ENCODE data around the gene VGF.

The VGF gene

DNA sequence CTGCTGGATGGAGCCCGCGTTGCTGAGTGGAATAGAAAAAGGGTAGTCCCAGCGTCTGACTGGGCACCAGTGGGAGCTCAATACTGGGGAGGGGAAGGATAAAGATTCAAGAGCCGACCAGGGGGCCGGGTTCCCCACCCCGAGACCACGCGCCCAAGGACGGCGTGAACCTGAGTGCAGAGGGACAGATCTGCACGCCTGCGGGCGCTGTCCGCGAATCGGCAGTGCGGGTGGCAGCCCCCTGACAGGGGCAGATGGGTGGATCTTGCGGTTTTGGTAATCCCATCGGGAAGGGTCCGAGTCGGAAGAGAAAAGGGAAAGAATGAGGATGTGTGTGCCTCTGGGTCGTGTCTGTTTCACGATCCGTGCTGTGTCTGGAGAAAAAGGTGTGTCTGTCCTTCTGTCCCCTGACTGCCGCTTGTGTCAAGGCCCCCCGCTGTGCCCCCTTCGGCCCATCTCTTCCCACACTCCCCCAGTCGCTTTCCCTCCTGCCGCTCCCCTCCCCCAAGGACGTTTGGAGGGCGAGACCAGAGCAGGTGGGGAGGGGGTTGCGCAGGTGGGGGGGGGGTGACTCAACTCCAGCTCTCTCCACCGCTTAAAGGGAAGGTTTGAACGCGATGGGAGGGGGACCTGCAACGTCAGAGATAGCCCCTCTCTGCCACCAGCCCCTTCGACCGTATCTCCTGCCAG, 734 bp upstream of the VGF start:
- no peak for DNase-seq (ENCODE audit: low spot score)

DNA sequence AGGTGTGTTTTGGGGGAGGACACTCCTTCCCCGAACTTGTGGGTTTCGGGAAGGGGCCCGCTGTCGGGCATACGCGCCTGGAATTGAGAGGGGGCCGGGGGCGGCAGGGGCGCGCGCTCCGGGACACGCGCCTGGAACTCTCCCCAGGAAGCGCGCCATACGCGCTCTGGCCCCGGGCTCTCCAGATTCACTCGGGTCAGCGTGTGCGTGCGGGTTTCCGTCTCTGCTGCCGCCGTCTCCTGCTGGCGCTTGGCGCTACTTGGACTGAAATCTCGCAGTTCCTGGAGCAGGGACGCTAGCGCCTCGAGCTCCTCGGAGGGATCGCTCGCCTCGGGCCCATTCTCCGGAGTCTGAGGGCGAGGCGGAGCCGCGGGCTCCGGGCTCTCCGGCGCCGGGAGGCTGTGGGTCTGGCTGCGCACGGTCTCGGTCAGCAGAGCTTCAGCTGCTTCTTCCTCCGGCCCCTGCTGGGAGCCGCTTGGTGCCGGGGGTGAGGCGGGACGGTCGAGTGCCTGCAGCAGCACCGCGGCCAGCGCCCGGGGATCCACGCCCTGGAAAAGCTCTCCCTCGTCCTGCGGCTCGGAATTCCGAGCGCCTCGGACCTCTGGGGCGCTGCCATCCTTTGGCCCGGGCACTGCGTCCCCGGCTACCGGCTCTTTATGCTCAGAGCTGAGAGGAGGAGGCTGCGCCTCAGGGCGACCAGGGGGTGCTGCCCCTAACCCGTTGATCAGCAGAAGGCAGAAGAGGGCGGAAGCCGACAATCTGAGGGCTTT, 1.1 kb downstream of the VGF start:
- no peak for DNase-seq (ENCODE audit: low spot score)

DNA sequence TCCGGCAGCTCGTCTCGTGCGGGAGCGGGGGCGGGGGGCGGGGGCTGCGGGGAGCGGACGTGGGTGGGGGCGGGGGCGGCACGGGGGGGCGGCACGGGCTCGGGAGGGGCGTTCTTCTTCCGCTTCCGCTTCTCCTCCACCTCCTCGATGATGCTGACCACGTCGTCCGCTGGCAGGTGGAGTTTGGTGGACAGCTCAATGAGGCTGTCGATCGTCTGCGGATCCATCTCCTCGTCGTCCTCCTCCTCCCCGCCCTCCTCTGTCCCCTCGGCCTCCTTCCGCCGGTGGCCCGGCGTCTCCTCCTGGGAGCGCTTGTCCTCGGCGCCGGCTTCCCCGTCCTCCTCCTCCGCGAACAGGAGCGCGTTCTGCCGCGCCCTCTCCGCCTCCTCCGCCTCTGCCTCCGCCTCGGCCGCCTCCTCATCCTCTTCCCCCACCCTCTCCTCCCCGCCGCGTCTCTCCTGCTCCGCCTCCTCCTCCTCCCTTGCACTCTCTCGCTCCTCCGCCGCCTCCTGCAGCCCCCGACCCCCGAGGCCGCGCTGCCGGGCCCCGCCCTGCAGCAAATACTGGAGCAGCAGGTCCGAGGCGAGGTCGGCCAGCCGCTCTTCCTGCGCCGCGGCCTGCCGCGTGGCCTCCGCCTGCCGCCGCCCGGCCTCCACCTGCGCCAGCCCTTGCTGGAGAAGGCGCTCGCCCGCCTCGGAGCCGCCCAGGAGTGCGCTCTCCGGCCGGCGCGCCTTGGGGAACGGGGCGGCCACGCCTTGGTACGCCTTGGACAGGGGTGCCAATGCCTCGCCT, 1.9 kb downstream of the VGF start:
- DNase-seq (ENCODE audit: low spot score), result no peak

DNA sequence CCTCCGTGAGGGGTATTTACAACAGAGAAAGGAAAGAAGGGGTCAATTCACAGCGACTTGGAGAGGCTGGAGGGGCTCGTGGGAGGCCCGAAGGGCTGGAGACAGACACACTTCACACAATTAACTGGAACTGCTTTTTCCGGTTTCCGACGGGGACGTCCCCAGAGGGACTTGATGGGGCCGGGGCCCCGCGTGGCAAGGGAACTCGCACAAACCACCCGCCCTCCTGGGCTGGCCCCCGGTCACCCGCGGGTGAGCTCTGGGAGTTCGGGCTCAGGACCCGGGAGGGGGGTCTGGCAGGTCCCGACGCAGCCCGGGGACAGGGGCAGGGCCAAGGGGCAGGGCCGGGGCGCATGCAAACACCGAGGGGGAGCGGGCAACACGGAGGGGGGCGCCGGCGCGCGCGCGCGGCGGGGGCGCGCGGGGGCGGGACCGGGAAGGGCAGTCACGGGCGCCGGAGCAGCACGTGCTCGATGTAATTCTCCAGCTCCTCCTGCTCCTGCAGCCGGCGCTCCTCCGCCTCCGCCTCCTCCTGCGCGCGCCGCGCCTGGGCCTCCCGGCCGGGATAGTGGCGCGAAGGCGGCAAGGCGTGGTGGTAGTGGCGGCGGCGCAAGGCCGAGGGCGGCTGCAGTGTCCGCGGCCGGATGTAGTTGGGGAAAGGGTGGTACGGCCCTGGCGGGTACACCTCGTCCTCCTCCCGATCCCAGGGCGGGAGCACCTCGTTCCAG, 2.7 kb downstream of the VGF start:
- no peak for DNase-seq (ENCODE audit: low spot score)

DNA sequence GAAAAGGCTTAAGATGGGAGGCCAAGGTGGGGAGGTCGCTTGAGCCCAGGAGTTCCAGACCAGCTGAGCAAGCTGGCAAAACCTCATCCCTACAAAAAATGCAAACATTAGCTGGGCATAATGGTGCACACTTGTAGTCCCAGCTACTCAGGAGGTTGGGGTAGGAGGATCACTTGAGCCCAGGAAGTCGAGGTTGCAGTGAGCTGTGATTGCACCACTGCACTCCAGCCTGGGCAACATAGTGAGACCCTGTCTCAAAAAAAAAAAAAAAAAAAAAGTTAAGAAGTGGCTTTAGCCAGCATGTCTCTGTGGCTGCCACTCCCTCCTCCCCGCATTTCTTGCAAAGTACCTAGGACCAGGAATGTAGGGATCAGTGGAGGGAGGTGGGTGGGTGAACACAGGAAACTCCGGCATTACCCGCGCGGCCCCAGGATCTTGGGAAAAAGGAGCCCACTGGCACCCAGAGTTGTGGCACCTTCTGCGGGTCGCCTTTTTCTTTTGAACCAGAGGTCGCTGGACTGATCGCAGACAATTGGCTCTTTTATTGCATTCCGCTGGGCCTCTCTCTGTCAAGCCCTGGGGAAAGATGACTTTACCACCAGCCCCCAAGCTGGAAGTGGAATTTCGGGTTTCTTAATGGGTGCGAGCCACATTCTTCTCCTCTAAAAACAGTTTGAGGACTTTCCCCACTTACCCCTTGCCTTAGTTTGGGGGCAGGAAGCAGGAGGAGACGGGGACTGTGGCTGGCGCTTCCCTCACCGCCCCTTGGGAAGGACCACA, 3.5 kb downstream of the VGF start:
- DNase-seq (ENCODE audit: low spot score), result no peak

DNA sequence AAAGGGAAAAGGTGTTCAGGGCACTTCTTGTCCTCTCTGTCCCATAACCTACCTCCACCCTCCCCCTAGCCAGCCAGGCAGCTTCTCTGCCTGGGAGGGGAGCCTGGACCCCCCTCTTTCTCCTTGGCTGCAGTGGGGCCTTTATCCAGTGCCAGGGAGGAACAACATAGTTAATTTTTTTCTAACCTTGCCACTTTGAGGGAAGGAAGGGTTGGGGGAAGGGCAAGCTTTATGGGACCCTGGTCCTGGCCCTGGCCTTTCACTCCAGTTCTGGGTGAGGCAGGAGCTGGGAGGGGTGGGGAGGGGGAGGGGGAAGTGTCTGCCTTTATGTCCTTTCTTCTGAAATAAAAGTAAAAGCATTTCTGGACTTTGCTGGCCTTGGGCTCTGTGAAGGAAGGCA, 4.5 kb downstream of the VGF start:
- DNase-seq (ENCODE audit: low spot score), result no peak

DNA sequence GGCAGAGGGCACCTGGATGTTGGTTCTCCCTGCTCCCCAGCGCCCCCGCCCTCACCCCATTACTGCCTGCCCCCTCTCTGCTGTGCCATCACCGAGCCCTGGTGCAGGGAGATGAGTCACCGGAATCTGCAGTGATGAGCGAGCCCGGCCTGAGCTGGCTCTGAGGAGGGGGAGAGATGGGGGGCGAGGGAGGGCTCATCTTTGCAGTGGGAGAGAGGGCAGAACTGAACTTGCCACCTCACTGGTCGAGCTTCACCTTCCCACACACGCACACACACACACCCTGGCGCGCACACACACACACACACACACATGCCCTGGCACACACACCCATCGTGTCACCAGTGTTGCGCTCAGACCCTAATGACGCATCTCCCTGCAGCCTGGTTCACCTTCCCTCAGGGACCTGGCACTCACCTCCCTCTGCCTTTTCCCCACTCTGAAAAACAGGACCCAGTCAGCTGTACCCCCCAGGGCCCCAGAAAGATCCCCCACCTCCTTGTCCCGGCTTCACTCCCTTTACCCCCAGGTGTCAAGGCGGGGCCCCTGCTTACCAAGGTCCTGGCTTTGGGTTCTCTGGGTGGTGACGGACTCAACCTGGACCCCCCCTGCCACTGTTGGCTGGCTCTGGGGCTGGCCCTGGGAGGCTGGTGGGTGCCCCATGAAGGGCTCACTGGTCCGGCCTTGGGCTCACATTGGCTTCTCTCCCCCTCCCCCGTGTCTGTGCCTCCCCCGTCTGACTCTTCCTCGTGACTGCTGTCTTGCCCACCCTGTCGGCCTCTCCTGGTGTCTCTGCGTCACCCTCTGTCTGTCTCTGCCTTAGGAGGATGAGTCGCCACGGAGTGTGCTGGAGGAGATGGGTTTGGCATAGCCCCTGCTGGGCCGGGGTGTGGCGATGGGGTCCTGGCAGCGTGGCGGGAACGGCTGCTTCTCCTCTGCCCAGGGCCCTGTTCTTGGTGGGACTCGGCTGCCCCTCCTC, 5.4 kb downstream of the VGF start:
- no peak for DNase-seq (ENCODE audit: low spot score)

DNA sequence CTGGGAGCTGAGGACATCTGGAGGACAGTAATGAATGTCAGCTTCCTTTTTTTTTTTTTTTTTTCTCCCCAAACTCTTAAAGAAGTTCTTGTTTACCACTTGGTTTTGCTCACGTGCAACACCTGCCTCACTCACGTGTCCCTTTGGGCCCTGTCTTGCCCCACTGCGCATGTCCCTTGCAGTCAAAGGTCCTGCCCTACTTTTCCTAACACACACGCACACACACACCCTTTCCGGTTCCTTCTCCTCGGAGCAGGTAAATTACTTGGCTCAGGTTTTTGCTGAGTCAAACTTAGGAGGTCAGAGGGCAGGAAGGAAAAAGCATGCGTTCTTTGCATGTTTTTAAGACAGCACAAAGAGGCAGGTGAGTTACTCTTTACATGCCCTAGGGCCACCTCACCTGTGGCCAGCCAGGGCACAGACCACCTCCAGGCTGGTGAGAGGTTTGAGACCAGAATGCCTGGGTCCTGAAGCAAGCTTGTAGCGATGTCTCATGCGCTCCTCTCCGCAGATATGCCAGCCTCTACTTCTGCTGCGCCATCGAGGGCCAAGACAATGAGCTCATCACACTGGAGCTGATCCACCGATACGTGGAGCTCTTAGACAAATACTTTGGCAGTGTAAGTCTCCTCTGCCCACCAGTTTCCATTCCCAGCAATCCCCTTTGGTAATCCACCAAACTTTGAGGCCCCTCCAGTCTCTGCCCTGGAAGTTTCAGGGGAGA, 8.3 kb downstream of the VGF start:
- DNase-seq (ENCODE audit: low spot score), result no peak

DNA sequence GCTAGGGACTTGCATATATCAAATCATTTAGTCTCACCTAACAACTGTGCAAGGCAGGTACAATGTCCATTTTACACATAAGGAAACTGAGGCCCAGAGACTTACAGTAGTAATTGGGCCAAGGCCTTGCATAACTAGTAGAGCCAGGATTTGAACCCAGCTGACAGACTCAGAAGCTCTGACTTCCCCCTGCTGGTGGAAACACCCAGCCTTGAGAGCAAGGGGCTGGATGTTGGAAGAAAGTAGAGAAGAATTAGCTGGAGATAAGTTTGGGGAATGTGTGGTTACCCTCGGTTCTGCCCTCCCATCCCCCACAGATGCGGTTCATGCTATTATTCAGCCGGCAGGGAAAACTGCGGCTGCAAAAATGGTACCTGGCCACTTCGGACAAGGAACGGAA, 9.1 kb downstream of the VGF start:
- no peak for DNase-seq (ENCODE audit: low spot score)

DNA sequence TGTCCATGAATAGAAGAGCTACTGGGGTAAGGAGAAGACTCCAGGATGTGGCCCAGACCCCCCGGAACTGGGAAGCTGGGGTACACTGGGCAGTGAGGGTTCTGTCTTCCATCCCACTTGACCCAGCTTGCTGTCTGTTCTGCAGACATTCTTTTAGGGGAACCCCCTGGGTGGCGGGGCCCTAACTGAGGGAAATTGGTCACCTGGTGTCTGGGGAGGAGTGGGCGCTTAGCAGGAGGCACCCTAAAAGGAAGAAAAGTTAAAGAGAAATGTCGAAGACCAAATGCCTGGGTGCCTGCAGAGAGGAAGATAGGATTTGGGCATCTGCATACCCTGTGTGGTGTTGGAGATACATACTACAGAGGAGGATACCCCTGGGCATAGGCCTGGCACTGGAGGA, 10.1 kb downstream of the VGF start:
- no peak for DNase-seq (ENCODE audit: low spot score)

DNA sequence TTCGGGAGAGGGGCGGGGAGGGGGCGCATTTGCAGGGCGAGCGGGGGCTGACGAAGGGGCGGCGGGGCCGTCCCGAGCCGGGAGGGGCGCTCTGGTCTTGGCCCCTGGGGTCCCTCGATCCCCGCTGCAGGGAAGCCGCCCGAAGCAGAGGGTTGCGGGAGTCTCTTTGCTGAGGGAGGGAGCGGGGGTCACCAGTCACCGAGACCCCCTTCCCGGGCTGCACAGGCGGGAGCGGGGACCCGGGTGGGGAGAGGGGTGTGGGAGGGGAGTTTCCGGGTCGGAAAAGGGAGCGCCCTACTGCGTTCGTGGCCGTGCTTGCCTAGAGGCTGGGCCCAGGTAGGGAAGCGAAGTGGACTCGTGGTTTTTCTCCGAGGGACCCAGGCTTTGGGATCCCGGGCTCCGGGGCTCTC, 10.7 kb downstream of the VGF start:
- no peak for DNase-seq (ENCODE audit: low spot score)

DNA sequence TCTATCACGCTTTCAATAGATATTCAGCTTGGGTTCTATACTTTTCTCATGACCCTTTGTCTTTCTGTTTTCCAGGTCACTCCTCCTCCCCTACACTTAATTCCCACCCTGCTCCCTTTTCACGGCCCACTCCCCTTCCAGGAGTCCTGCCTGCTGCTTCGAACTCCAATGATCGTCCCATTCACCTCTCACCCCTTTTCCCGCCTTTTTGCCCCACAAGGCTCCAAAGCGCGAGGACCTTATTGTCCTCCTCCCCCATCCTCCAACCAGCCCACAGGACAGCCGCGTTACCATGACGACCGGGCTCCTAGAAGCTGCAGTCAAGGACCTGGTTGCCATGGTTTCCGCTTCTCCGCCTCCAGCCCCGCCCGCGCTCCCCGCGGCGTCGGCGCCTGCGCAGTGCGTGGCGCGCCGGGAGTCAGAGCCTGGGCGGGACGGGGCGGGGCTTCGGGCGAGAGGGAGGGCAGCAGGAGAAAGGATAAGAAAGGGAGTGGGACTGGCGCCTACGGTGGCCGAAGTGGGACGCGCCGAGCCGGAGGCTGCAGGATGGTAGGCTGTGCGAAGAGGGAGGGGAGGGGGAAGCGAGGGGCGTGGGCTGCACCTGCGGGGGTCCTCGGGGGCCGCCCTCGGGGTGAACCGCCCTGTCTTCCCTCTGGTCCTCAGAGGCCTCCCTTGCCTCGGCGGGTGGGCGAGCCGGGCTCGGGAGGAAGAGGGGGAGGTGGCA, 11.2 kb downstream of the VGF start, which contains the start of gene AP1S1:
TSS of gene AP1S1 (plus strand) at position 508 of the 724 bp plus-strand sequence. CDS start at position 547, 39 bp downstream.
- peak; percentile 94 for DNase-seq (ENCODE audit: low spot score)

DNA sequence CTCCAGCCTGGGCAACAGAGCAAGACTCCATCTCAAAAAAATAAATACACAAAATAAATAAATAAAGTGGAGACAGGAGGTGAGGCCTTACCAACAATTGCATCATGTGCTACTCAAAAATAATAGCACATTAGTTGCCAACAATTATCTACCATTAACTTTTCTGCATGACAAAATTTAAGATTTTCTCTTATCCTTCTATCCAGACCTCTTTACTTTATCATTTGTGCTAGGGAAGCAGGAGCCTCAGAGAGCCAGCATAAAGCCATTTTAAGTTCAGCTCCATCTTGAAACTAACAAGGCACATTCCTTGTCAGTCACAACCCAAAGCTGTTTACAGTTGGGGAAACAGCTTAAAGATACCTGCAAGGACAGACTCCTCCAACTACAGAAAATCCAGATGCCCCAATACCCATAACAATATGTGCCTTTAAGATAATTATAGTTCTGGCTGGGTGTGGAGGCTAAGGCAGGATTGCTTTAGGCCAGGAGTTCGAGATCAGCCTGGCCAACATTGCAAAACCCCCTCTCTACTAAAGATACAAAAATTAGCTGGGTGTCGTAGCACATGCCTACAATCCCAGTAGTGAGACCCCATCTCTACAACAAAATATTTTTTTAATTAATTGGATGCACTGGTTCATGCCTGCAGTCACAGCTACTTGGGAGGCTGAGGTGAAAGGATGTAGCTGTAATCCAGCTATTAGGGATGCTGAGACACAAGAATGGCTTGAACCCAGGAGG, 13.3 kb downstream of the VGF start:
- no peak for DNase-seq (ENCODE audit: low spot score)

DNA sequence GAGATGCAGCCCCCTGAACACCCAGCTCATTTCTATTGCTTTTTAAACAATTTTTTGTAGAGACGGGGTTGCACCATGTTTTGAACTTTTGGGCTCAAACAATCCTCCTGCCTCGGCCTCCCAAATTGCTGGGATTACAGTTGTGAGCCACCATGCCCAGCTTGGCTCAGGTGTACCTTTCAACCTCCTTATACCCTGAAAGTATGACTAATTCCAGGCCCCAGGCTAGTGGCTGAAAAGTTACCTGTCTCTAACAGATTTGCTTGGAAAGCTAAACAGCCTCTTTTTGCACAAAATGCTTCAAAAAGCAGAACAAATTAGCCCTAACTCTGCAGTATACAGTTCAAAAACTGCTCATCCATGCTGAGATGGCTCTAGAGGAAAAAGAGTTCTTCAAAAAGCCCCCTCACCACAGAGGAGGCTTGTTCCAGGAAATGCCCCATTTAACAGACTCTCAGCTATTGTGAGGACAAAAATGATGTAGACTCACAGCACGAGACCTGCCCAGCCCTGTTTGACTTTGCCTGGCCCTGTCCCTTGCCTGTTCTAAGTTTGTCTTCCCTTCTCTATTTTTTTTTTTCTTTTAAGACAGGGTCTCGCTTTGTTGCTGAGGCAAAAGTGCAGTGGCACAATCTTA, 24.5 kb downstream of the VGF start:
- DNase-seq (ENCODE audit: low spot score), result no peak

DNA sequence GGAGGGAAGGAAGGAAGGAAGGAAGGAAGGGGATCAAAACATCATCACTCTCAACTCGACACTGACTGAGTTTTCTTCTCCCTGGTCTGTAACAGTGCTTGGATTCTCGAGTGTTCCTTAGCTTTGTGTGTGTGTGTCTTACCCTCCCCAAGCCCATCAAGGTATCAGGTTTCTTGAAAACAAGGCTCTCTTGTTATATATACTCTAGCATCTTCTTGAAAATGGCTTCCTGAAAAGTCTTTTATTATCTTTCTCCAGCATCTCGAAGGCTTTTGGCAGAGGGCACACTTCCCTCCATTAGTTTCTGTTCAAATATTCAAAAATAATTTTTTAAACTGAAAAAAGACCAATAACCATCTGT, 25.1 kb downstream of the VGF start:
- no peak for DNase-seq (ENCODE audit: low spot score)

DNA sequence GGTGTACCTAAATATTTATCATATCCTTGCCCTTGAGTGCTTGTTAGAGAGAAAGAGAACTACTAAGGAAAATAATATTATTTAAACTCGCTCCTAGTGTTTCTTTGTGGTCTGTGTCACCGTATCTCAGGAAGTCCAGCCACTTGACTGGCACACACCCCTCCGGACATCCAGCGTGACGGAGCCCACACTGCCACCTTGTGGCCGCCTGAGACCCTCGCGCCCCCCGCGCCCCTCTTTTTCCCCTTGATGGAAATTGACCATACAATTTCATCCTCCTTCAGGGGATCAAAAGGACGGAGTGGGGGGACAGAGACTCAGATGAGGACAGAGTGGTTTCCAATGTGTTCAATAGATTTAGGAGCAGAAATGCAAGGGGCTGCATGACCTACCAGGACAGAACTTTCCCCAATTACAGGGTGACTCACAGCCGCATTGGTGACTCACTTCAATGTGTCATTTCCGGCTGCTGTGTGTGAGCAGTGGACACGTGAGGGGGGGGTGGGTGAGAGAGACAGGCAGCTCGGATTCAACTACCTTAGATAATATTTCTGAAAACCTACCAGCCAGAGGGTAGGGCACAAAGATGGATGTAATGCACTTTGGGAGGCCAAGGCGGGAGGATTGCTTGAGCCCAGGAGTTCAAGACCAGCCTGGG, 27.0 kb downstream of the VGF start:
- DNase-seq (ENCODE audit: low spot score), result peak; percentile 83

DNA sequence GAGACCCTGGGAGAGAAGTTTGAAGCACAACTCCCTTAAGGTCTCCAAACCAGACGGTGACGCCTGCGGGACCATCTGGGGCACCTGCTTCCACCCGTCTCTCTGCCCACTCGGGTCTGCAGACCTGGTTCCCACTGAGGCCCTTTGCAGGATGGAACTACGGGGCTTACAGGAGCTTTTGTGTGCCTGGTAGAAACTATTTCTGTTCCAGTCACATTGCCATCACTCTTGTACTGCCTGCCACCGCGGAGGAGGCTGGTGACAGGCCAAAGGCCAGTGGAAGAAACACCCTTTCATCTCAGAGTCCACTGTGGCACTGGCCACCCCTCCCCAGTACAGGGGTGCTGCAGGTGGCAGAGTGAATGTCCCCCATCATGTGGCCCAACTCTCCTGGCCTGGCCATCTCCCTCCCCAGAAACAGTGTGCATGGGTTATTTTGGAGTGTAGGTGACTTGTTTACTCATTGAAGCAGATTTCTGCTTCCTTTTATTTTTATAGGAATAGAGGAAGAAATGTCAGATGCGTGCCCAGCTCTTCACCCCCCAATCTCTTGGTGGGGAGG, 27.6 kb downstream of the VGF start:
- DNase-seq (ENCODE audit: low spot score), result no peak

Measured in CD4-positive, alpha-beta T cell treated with Interleukin-6 at 100 ng/mL for 8 hours (primary cell).